IMR-90 (cell line): ENCODE measurements around the gene CPAMD8.

Source experiments
- CEBPB ChIP-seq: IDR thresholded peaks from 2 replicates; pipeline ENCODE4 v1.6.1; 2012; ENCODE audit warnings: low read depth, low read length, improper control_type of control experiment
- CTCF ChIP-seq: conservative IDR thresholded peaks from 2 replicates; pipeline ENCODE4 v1.5.1; 2012; ENCODE audit warnings: mild to moderate bottlenecking, low read depth, low read length, improper control_type of control experiment
- MAFK ChIP-seq: IDR thresholded peaks from 2 replicates; pipeline ENCODE4 v1.6.1; 2012; ENCODE audit warnings: low read depth, low read length, improper control_type of control experiment
- NFE2L2 ChIP-seq: fragments of 150-350 bp; IDR thresholded peaks from 2 replicates; pipeline ENCODE4 v1.6.1; 2016; ENCODE audit warnings: low read depth, mild to moderate bottlenecking, low read length
- POLR2A ChIP-seq: IDR thresholded peaks from 2 replicates; pipeline ENCODE4 v1.6.1; 2012; ENCODE audit warnings: mild to moderate bottlenecking, low read depth, low read length
- RAD21 ChIP-seq: IDR thresholded peaks from 2 replicates; pipeline ENCODE4 v1.6.1; 2012; ENCODE audit warnings: low read length, improper control_type of control experiment
- RCOR1 ChIP-seq: IDR thresholded peaks from 2 replicates; pipeline ENCODE4 v1.6.1; 2012; ENCODE audit warnings: mild to moderate bottlenecking, low read length, improper control_type of control experiment; ENCODE audit not compliant: insufficient replicate concordance
- SMC3 ChIP-seq: fragments of 150-350 bp; IDR thresholded peaks from 2 replicates; pipeline ENCODE4 v1.6.1; 2016; ENCODE audit warnings: low read depth, mild to moderate bottlenecking, antibody characterized with exemption, low read length, moderate library complexity
- USF2 ChIP-seq: fragments of 150-350 bp; IDR thresholded peaks from 2 replicates; pipeline ENCODE4 v1.6.1; 2017; ENCODE audit warnings: mild to moderate bottlenecking, antibody characterized with exemption, low read length, low read depth

- TF ChIP-seq SMC3 (no peak), CTCF (no peak), CEBPB (no peak), RCOR1 (no peak), USF2 (no peak), MAFK (no peak), POLR2A (no peak), RAD21 (no peak), NFE2L2 (no peak)
Measured at GRCh38 chr19:17055636-17056035, 29.0 kb upstream of the CPAMD8 start.
